Neural cell (in vitro differentiated cells): ENCODE measurements around the gene CBFA2T2. TPM values are rescaled to one million over a fixed set of nuclear protein-coding genes. Genes with fewer than 3 reads are reported as not detected.

Experiments
- H2AFZ ChIP-seq: fragments of 200-600, 300-800 bp; sonication (generic), shearing (Covaris generic); 2 replicates; pipeline ENCODE4 v1.6.0; 2014; ENCODE audit warnings: low read depth, mild to moderate bottlenecking, antibody characterized with exemption, low read length, moderate library complexity
- H3F3A ChIP-seq: fragments of 200-600 bp; shearing (Covaris generic); 2 replicates; pipeline ENCODE4 v1.6.1; 2016; ENCODE audit warnings: mild to moderate bottlenecking, moderate library complexity, mixed read lengths, antibody characterized with exemption, low read length; ENCODE audit not compliant: insufficient read depth, poor library complexity, severe bottlenecking
- H3K27ac ChIP-seq: fragments of 200-600, 300-800 bp; sonication (generic), shearing (Covaris generic); 2 replicates; pipeline ENCODE4 v1.5.1; 2014; ENCODE audit warnings: mild to moderate bottlenecking, low read length, moderate library complexity
- H3K27me3 ChIP-seq: fragments of 300-800, 200-600 bp; sonication (generic), shearing (Covaris generic); 2 replicates; pipeline ENCODE4 v1.6.0; 2014; ENCODE audit warnings: mild to moderate bottlenecking, low read depth, low read length, moderate library complexity; ENCODE audit not compliant: insufficient read depth
- H3K36me3 ChIP-seq: fragments of 300-800, 200-600 bp; sonication (generic), shearing (Covaris generic); 2 replicates; pipeline ENCODE4 v1.5.1; 2014; ENCODE audit warnings: mild to moderate bottlenecking, antibody characterized with exemption, low read length, moderate library complexity; ENCODE audit not compliant: insufficient read depth
- H3K4me2 ChIP-seq: fragments of 300-800, 200-600 bp; sonication (generic), shearing (Covaris generic); 2 replicates; pipeline ENCODE4 v1.6.0; 2014; ENCODE audit warnings: mild to moderate bottlenecking, low read length
- H3K4me3 ChIP-seq: fragments of 300-800, 200-600 bp; sonication (generic), shearing (Covaris generic); 2 replicates; pipeline ENCODE4 v1.5.1; 2014; ENCODE audit warnings: mild to moderate bottlenecking, low read length, moderate library complexity
- H3K79me2 ChIP-seq: fragments of 200-600 bp; shearing (Covaris generic); replicated peaks from 2 replicates; pipeline ENCODE4 v1.6.0; 2014; ENCODE audit warnings: mild to moderate bottlenecking, low read length, moderate library complexity; ENCODE audit not compliant: insufficient read depth
- H3K9ac ChIP-seq: fragments of 300-800, 200-600 bp; sonication (generic), shearing (Covaris generic); 2 replicates; pipeline ENCODE4 v1.6.1; 2016; ENCODE audit warnings: mild to moderate bottlenecking, low read length, mixed read lengths
- H3K9me2 ChIP-seq: fragments of 200-600 bp; shearing (Covaris generic); 2 replicates; pipeline ENCODE4 v1.6.1; 2016; ENCODE audit warnings: mild to moderate bottlenecking, low read length, mixed read lengths; ENCODE audit not compliant: insufficient read depth
- H3K9me3 ChIP-seq: fragments of 200-600, 300-800 bp; sonication (generic), shearing (Covaris generic); 2 replicates; pipeline ENCODE4 v1.6.1; 2016; ENCODE audit warnings: mild to moderate bottlenecking, mixed run types, low read length, moderate library complexity, mixed read lengths
- H4K20me1 ChIP-seq: fragments of 200-600 bp; shearing (Covaris generic); 2 replicates; pipeline ENCODE4 v1.6.1; 2016; ENCODE audit warnings: mild to moderate bottlenecking, mixed run types; ENCODE audit not compliant: insufficient read depth
- EP300 ChIP-seq: fragments of 450-650 bp; conservative IDR thresholded peaks from 2 replicates; pipeline ENCODE4 v1.6.1; 2014; ENCODE audit warnings: antibody characterized with exemption, mild to moderate bottlenecking, moderate library complexity; ENCODE audit not compliant: poor library complexity, severe bottlenecking
- EZH2 ChIP-seq: fragments of 200-600, 300-800 bp; shearing (Covaris generic), sonication (generic); IDR thresholded peaks from 2 replicates; pipeline ENCODE4 v1.6.1; 2014; ENCODE audit warnings: antibody characterized with exemption, low read length, borderline replicate concordance, mild to moderate bottlenecking; ENCODE audit not compliant: insufficient read depth, poor library complexity, severe bottlenecking
- MXI1 ChIP-seq: fragments of 450-650 bp; conservative IDR thresholded peaks from 2 replicates; pipeline ENCODE4 v1.6.1; 2014; ENCODE audit warnings: antibody characterized with exemption, mild to moderate bottlenecking; ENCODE audit not compliant: poor library complexity, severe bottlenecking
- POLR2AphosphoS5 ChIP-seq: IDR thresholded peaks from 2 replicates; pipeline ENCODE4 v1.6.1; 2012
- RAD21 ChIP-seq: fragments of 450-650 bp; conservative IDR thresholded peaks from 2 replicates; pipeline ENCODE4 v1.6.1; 2014; ENCODE audit warnings: antibody characterized with exemption, mild to moderate bottlenecking, moderate library complexity
- SMC3 ChIP-seq: fragments of 450-650 bp; conservative IDR thresholded peaks from 2 replicates; pipeline ENCODE4 v1.6.1; 2014; ENCODE audit warnings: antibody characterized with exemption, mild to moderate bottlenecking, moderate library complexity; ENCODE audit not compliant: poor library complexity
- TAF1 ChIP-seq: IDR thresholded peaks from 2 replicates; pipeline ENCODE4 v1.6.1; 2012; ENCODE audit warnings: low read depth
- polyA plus RNA-seq: library from polyadenylated mRNA; depleted of rRNA; stranded (reverse); fragments of >200 nt; gene quantifications from 2 replicates; pipeline ENCODE4 v1.2.3, GENCODE V29; 2014
- TF ChIP-seq, protein P1 (sequence below): fragments of 450-650 bp; IDR thresholded peaks from 2 replicates; pipeline ENCODE4 v1.5.1; 2014; ENCODE audit warnings: antibody characterized with exemption, mild to moderate bottlenecking, moderate library complexity; ENCODE audit not compliant: poor library complexity, severe bottlenecking
- TF ChIP-seq, protein P2 (sequence below): IDR thresholded peaks from 2 replicates; pipeline ENCODE4 v1.6.1; 2012; ENCODE audit warnings: borderline replicate concordance

Gene CBFA2T2
- polyA plus RNA-seq, 1 donor from 2014 or later, result 15.9 TPM

DNA sequence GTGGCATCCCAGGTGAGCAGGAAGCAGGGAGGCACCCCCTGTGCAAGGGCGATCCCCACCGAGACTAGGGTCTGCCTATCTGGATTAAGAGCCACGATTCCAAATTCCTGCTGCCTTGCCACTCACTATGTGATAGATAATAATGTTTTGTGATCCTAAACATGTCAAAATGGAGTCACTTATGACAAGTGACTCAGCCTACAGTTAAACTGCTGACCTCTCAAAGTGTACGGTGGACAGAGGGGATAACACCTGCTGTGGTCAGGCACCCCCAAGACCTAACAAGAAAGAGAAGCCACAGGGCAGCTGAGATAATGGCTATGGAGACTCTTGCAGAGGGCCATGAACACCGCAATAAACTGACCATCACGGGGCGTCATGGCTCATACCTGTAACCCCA lies 30.3 kb upstream of the CBFA2T2 start:
- H3F3A ChIP-seq, result no peaks in the 10 kb centered on the region
- no peak overlapping the region for H3K9ac ChIP-seq
- H2AFZ ChIP-seq, result no peak overlapping the region
- no peaks in the 10 kb centered on the region for H3K9me2 ChIP-seq
- no peak for TF ChIP-seq EP300
- TF ChIP-seq SMC3, result no peak
- TF ChIP-seq RAD21, result no peak
- TF ChIP-seq POLR2AphosphoS5, result no peak
- TF ChIP-seq MXI1, result no peak
- TF ChIP-seq, protein P1, sequence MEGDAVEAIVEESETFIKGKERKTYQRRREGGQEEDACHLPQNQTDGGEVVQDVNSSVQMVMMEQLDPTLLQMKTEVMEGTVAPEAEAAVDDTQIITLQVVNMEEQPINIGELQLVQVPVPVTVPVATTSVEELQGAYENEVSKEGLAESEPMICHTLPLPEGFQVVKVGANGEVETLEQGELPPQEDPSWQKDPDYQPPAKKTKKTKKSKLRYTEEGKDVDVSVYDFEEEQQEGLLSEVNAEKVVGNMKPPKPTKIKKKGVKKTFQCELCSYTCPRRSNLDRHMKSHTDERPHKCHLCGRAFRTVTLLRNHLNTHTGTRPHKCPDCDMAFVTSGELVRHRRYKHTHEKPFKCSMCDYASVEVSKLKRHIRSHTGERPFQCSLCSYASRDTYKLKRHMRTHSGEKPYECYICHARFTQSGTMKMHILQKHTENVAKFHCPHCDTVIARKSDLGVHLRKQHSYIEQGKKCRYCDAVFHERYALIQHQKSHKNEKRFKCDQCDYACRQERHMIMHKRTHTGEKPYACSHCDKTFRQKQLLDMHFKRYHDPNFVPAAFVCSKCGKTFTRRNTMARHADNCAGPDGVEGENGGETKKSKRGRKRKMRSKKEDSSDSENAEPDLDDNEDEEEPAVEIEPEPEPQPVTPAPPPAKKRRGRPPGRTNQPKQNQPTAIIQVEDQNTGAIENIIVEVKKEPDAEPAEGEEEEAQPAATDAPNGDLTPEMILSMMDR, result no peak
- no peak for TF ChIP-seq EZH2
- TF ChIP-seq, protein P2, sequence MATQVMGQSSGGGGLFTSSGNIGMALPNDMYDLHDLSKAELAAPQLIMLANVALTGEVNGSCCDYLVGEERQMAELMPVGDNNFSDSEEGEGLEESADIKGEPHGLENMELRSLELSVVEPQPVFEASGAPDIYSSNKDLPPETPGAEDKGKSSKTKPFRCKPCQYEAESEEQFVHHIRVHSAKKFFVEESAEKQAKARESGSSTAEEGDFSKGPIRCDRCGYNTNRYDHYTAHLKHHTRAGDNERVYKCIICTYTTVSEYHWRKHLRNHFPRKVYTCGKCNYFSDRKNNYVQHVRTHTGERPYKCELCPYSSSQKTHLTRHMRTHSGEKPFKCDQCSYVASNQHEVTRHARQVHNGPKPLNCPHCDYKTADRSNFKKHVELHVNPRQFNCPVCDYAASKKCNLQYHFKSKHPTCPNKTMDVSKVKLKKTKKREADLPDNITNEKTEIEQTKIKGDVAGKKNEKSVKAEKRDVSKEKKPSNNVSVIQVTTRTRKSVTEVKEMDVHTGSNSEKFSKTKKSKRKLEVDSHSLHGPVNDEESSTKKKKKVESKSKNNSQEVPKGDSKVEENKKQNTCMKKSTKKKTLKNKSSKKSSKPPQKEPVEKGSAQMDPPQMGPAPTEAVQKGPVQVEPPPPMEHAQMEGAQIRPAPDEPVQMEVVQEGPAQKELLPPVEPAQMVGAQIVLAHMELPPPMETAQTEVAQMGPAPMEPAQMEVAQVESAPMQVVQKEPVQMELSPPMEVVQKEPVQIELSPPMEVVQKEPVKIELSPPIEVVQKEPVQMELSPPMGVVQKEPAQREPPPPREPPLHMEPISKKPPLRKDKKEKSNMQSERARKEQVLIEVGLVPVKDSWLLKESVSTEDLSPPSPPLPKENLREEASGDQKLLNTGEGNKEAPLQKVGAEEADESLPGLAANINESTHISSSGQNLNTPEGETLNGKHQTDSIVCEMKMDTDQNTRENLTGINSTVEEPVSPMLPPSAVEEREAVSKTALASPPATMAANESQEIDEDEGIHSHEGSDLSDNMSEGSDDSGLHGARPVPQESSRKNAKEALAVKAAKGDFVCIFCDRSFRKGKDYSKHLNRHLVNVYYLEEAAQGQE, result no peak
- no peak for TF ChIP-seq TAF1
- no peak overlapping the region for H3K27ac ChIP-seq
- no peaks in the 10 kb centered on the region for H3K27me3 ChIP-seq
- H3K4me2 ChIP-seq, result no peak overlapping the region
- no peak overlapping the region for H3K4me3 ChIP-seq
- H3K9me3 ChIP-seq, result no peaks in the 10 kb centered on the region
- H3K36me3 ChIP-seq, result no peaks in the 10 kb centered on the region
- H3K79me2 ChIP-seq, result no peaks in the 10 kb centered on the region
- no peaks in the 10 kb centered on the region for H4K20me1 ChIP-seq

DNA sequence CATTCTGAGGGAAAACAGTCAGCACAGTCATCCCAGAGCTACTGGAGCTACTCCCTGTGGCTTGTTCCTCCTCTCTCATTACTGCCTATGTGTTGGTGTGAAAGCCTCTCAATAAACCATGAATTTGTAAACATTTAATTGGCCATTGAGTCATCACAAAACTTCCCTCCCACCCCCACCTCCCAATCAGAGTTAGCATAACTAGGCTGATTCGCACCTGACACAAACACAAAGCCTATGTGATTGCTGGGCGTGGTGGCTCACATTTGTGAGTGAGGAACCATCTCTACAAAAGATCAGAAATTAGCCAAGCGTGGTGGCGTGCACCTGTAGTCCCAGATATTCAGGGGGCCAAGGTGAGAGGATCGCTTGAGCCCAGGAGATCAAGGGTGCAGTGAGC lies 29.2 kb upstream of the CBFA2T2 start:
- Histone ChIP-seq H3K27ac (no peak overlapping the region), H3F3A (no peaks in the 10 kb centered on the region), H3K9me2 (no peaks in the 10 kb centered on the region), H3K9me3 (no peaks in the 10 kb centered on the region), H3K27me3 (no peaks in the 10 kb centered on the region), H4K20me1 (no peaks in the 10 kb centered on the region), H2AFZ (no peak overlapping the region), H3K4me2 (no peak overlapping the region), H3K79me2 (no peaks in the 10 kb centered on the region), H3K9ac (no peak overlapping the region), H3K36me3 (no peaks in the 10 kb centered on the region), H3K4me3 (no peak overlapping the region)
- TF ChIP-seq SMC3 (no peak), TAF1 (no peak)
